Stimulated activated naive CD4-positive, alpha-beta T cell (primary cell): Measurements from ENCODE around the gene PROSER1.
A peak's percentile ranks its signal among the peaks of the same experiment; 100 is the strongest.
"Not testable (repeated sequence)": the region's sequence is repeated elsewhere in the genome, so short reads cannot be mapped to it uniquely, and the experiment has no call there.

Experiments
- DNase-seq, 6 experiments: peaks; one replicate each; lab custom pipeline; 2025; lab: John Stamatoyannopoulos, UW

The PROSER1 gene

DNA sequence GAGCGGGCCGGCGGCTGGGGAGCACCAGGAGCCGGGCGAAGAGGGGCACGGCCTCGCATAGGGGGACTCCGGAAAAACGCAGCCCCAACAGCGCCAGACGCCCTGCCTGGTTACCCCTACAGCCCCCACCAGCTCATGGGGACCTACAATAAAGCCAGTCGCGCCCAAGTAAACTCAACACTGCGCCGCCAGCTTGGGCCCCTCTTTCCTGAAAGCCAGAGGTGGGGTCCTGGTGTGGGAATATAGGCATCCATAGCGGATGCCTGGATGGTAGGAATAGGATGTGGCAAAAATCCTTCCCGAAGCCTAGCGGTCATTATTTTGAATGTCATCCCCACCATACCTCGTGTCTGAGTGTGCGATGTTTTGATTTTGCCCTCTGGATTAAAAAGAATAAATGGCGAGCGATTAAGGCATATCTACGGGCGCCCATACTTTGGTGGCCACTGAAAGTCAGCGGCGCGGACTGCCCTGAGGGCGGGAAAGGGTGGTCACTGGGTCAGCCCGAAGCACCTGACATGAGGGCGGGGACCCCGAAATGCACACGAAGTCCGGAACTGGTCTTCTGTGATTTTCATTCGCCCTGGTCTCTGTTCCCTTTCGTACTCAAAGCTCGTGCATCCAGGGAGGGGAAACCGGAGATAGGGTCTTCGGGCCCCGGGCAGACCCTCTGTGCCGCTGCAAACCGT lies at the start of gene PROSER1, which contains the start of gene NHLRC3:
TSS of gene PROSER1 (minus strand) at position 210 of the 689 bp plus-strand sequence. CDS start 847 bp downstream, outside the sequence.
TSS of gene NHLRC3 (plus strand) at position 577 of the 689 bp plus-strand sequence. CDS start 184 bp downstream, outside the sequence.
- peak; percentile 56 to 82 (median 74) for DNase-seq

DNA sequence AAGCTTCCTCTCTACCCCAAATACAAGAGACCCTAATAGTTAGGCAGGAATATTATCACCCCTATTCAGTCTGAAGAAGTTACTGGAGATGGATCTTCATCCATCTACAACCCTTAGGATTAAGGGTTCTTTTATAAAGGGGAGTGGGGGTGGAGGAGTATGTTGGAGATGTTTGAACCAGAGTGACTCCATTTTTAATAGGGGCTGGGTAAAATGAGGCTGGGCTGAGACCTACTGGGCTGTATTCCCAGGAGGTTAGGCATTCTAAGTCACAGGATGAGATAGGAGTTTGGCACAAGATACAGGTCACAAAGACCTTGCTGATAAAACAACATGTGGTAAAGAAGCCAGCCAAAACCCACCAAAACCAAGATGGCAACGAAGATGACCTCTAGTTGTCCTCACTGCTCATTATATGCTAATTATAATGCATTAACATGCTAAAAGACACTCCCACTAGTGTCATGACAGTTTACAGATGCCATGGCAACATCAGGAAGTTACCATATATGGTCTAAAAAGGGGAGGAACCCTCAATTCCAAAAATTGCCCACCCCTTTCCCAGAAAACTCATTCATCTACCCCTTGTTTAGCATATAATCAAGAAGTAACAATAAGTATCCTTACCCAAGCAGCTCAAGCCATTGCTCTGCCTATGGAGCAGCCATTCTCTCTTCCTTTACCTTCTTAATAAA lies 48.5 kb upstream of the PROSER1 start:
- not testable (repeated sequence) for DNase-seq

GRCh38 chr13:39073983-39074382 lies 36.1 kb upstream of the PROSER1 start:
- no peak for DNase-seq

DNA sequence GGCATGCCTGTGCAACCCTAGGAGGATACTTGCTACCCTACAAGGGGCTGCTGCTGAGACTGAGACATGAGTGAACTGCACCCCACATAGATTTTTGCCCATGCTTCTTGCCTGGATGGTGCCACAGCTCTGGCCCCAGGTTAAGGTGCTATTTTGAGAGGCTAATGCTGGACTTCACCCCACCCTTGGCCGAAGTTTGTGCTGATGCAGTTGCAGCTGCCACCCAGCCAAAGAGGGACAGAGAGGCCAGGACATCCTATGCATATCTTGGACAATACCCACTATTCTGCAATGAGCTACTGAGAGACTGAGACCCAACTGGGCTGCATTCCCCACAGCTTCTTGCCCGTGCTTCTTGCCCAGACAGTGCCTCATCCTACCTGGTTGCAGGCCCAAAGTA lies 35.0 kb upstream of the PROSER1 start:
- DNase-seq: no peak

DNA sequence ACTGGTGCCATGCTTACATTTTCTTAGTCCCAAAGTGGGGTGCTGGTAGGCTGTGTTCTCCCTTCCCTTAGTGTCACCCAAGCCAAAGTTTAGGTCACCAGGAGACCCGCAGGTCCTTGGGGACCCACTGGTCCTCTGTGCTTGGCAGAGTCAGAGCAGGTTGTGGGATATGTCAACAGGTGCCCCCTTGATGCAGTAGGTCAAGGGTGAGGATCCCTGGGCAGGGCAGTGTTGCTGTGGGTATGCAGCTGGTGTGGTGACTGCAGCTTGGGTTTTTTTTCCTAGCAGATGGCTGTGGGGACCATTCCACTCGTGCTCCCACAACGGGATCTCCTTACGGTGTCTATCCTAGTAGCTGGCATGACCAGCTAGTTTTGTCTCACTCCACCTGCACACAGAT lies 24.1 kb upstream of the PROSER1 start:
- no peak for DNase-seq

DNA sequence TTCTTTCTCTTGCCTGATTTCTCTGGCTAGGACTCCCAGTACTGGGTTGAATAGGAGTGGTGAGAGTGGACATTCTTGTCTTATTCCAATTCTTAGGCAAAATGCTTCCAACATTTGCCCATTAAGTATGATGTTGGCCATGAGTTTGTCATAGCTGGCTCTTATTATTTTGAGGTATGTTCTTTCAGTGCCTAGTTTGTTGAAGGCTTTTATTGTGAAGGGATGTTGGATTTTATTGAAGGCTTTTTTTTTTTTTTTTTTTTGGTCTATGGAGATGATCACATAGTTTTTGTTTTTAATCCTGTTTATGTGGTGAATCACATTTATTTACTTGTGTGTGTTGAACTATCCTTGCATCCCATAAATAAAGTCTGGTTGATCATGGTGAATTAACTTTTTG lies 20.2 kb upstream of the PROSER1 start:
- no peak for DNase-seq

DNA sequence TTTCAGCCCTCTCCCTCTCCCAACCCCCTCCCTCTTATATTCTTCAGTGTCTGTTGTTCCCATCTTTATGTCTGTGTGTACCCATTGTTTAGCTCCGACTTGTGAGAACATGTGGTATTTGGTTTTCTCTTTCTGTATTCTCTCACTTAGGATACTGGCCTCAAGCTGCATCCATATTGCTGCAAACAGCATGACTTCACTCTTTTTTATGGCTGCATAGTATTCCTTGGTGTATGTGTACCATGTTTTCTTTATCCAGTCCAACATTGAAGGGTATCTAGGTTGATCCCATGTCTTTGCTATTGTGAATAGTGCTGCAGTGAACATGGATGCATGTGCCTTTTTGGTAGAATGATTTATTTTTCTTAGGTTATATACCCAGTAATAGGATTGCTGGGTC lies 18.1 kb upstream of the PROSER1 start:
- no peak for DNase-seq

GRCh38 chr13:39054112-39054511 lies 16.2 kb upstream of the PROSER1 start:
- DNase-seq: no peak

GRCh38 chr13:39052944-39053343 lies 15.1 kb upstream of the PROSER1 start:
- no peak for DNase-seq

DNA sequence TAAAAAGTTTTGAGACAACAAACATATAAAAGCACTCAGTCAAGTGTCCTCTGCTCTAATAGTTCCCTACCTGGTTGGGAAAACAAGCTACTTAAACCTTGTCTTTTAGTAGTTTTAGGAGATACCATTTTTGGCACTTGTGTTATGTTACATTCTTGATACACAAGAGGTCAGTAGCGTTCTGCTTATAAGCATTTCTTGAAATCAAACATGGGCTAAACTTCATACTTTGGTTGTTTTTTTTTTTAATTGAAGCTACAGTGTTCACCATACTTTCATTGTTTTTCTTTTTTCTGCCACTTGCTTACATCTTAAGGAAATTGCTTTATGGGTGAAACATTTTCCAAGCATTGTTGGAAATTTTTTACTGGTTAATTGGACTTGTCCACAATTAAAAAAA lies 13.3 kb upstream of the PROSER1 start:
- peak in 2 of 6 experiments; percentile 14 to 23 for DNase-seq

- no peak for DNase-seq
These were observed 11.4 kb upstream of the PROSER1 start for GRCh38 chr13:39049274-39049673.

DNA sequence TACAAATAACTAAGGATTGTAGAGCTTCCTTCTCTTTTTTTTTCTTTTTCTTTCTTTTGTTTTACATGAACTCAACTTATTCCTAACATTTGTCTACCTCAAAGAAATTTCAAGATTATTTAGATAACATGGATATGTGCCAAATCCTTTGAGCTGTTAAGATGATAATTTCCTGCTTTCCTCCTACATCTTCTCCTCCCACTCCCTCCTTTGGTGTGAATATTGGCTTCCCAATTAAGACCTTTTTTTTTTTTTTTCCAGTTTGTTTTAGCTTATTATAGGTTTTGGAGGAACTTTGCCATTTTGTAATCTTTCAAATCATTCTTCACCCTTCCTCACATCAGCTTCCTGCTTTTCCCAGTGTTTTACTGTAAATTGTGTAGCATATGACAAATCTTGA lies 10.9 kb upstream of the PROSER1 start:
- no peak for DNase-seq

DNA sequence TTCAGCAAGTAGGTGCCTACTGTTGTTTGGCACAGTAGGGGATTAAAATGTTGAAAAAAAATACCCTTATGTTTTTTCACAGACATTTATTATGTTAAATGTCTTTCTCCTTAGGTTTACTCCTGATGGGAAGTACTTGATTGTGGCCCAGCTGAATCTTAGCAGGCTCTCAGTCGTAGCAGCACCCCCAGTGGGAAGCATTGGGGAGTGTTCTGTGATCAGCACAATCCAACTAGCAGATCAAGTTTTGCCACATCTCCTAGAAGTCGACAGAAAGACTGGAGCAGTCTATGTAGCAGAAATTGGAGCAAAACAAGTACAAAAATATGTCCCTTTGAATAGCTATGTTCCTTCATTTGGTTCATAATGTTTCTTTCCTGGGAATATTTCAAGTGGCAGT lies 9.7 kb upstream of the PROSER1 start:
- DNase-seq: no peak

DNA sequence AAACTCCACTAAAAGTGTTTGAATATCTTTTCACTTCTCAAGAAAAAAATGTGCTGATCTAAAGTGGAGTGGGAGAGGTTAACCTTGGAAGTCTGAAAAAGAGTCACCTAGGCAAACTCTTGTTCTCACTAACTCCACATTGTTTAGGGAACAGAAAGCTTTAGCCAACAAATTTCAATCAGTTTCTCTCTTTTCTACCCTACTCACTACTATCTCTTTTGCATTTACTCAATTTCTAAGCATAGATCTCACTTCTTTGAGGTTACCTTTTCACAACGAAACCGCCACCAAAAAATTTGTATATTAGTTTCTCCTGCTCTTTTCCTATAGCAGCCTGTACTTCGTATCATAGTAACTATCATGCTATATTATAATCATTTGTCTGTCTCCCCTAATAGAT lies 6.6 kb upstream of the PROSER1 start:
- DNase-seq: no peak

- DNase-seq: no peak
These were observed 2.3 kb upstream of the PROSER1 start for GRCh38 chr13:39040206-39040605.

DNA sequence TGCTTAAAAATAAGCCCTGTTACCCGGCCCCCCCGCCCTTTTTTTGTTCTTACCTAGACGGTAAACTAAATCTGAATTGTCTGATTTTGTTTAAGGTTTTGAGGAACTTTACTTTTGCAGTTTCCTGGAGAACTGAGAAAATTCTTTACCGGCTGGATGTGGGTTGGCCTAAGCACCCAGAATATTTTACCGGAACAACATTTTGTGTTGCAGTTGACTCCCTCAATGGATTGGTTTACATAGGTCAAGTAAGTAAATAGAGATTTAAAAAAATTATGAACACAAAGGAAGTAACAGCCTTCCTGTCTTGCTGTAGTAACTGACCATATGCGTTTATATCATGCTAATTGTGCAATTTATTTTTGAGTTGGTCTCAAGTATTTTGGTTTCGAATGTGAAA lies 1.2 kb upstream of the PROSER1 start:
- no peak for DNase-seq

- peak; percentile 4 to 79 (median 41) for DNase-seq
These were observed 711 bp upstream of the PROSER1 start for GRCh38 chr13:39038569-39039030.

- DNase-seq: peak in 4 of 6 experiments; percentile 25 to 56 (median 44)
These were observed 444 bp downstream of the PROSER1 start for GRCh38 chr13:39037410-39037879.

GRCh38 chr13:39036212-39036611 lies 1.7 kb downstream of the PROSER1 start:
- DNase-seq: no peak

- no peak for DNase-seq
These were observed 2.1 kb downstream of the PROSER1 start for GRCh38 chr13:39035799-39036198.

GRCh38 chr13:39035204-39035603 lies 2.7 kb downstream of the PROSER1 start:
- DNase-seq: no peak

GRCh38 chr13:39034085-39034484 lies 3.8 kb downstream of the PROSER1 start:
- DNase-seq: no peak

DNA sequence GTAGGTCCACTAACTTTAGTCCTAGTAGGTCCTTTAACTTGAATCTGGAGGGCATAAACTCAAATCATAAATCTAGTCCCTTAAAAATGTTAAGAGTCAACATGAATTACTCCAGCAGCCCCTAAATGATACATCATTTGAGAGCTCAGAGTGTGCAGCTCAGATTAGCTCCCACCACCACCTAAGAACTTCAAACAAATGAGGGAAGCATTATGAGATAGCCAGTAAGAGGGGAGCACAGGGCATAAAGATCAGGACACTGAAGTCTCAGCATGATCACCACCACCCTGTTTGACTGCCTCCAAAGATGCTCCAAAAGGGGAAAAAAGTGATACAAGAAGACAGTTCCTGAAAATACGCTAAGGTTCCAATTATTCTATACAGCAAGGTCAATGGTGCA lies 5.7 kb downstream of the PROSER1 start:
- no peak for DNase-seq
